ENCODE measurements around the gene TGOLN2. TPM values are rescaled to one million over a fixed set of nuclear protein-coding genes. Genes with fewer than 3 reads are reported as not detected.
A peak's percentile ranks its signal among the peaks of the same experiment; 100 is the strongest.

The TGOLN2 gene
- total RNA-seq, 1 donor = 129 TPM

- H3K4me1 ChIP-seq (ENCODE audit: insufficient read depth, low read length) = peaks cover 32% of the 10 kb centered on the region
- no peaks in the 10 kb centered on the region for H4K20me1 ChIP-seq (ENCODE audit: insufficient read depth, low read length)
- H3K9me3 ChIP-seq (ENCODE audit: low read depth, low read length) = no peaks in the 10 kb centered on the region
- DNase-seq (ENCODE audit: insufficient read length, low spot score, missing footprints) = peak; percentile 1
- peak overlapping the region; percentile 15 for H3K27ac ChIP-seq (ENCODE audit: low read depth, low read length)
- H3K36me3 ChIP-seq (ENCODE audit: insufficient read depth, low read length) = no peaks in the 10 kb centered on the region
- peak overlapping the region; percentile 67 for H3K4me2 ChIP-seq (ENCODE audit: insufficient read depth, low read length)
- no peak for TF ChIP-seq CTCF (IDR thresholded peaks at IDR 0.05; ENCODE audit: extremely low read depth, low read depth, low read length)
- H3K27me3 ChIP-seq (ENCODE audit: insufficient read depth, low read length) = no peaks in the 10 kb centered on the region
- H3K79me2 ChIP-seq (ENCODE audit: insufficient read depth, low read length) = peaks cover 7% of the 10 kb centered on the region
- H2AFZ ChIP-seq (ENCODE audit: low read length) = no peak overlapping the region
- H3K4me3 ChIP-seq (ENCODE audit: insufficient read depth, low read length) = peak overlapping the region; percentile 52
These were observed 51.7 kb downstream of the TGOLN2 start for GRCh38 chr2:85275984-85276540.

GRCh38 chr2:85273738-85274731, 53.8 kb downstream of the TGOLN2 start:
- DNase-seq (ENCODE audit: insufficient read length, low spot score, missing footprints) = peak; percentile 42
- H3K27ac ChIP-seq (ENCODE audit: low read depth, low read length) = no peak overlapping the region
- H3K4me2 ChIP-seq (ENCODE audit: insufficient read depth, low read length) = no peak overlapping the region

GRCh38 chr2:85272357-85272756, 55.4 kb downstream of the TGOLN2 start:
- peaks cover 2% of the 10 kb centered on the region for H3K79me2 ChIP-seq (ENCODE audit: insufficient read depth, low read length)
- H3K4me1 ChIP-seq (ENCODE audit: insufficient read depth, low read length) = peaks cover 14% of the 10 kb centered on the region
- H3K4me2 ChIP-seq (ENCODE audit: insufficient read depth, low read length) = no peak overlapping the region
- no peaks in the 10 kb centered on the region for H3K36me3 ChIP-seq (ENCODE audit: insufficient read depth, low read length)
- no peaks in the 10 kb centered on the region for H3K9me3 ChIP-seq (ENCODE audit: low read depth, low read length)
- H3K27ac ChIP-seq (ENCODE audit: low read depth, low read length) = no peak overlapping the region
- no peak overlapping the region for H3K4me3 ChIP-seq (ENCODE audit: insufficient read depth, low read length)
- H3K27me3 ChIP-seq (ENCODE audit: insufficient read depth, low read length) = no peaks in the 10 kb centered on the region
- no peak for DNase-seq (ENCODE audit: insufficient read length, low spot score, missing footprints)
- no peak overlapping the region for H2AFZ ChIP-seq (ENCODE audit: low read length)
- TF ChIP-seq CTCF (IDR thresholded peaks at IDR 0.05; ENCODE audit: extremely low read depth, low read depth, low read length) = no peak
- H4K20me1 ChIP-seq (ENCODE audit: insufficient read depth, low read length) = no peaks in the 10 kb centered on the region

More at GRCh38 chr2:85273738-85274731, 53.8 kb downstream of the TGOLN2 start:
- peaks cover 30% of the 10 kb centered on the region for H3K4me1 ChIP-seq (ENCODE audit: insufficient read depth, low read length)
- H3K4me3 ChIP-seq (ENCODE audit: insufficient read depth, low read length) = no peak overlapping the region
- H2AFZ ChIP-seq (ENCODE audit: low read length) = no peak overlapping the region
- no peaks in the 10 kb centered on the region for H3K36me3 ChIP-seq (ENCODE audit: insufficient read depth, low read length)
- no peak for TF ChIP-seq CTCF (IDR thresholded peaks at IDR 0.05; ENCODE audit: extremely low read depth, low read depth, low read length)
- H4K20me1 ChIP-seq (ENCODE audit: insufficient read depth, low read length) = no peaks in the 10 kb centered on the region
- H3K27me3 ChIP-seq (ENCODE audit: insufficient read depth, low read length) = no peaks in the 10 kb centered on the region
- no peaks in the 10 kb centered on the region for H3K9me3 ChIP-seq (ENCODE audit: low read depth, low read length)
- H3K79me2 ChIP-seq (ENCODE audit: insufficient read depth, low read length) = peaks cover 2% of the 10 kb centered on the region

- no peak for TF ChIP-seq CTCF (IDR thresholded peaks at IDR 0.05; ENCODE audit: extremely low read depth, low read depth, low read length)
- DNase-seq (ENCODE audit: insufficient read length, low spot score, missing footprints) = peak; percentile 62
- Histone ChIP-seq H3K27me3 (ENCODE audit: insufficient read depth, low read length) (no peaks in the 10 kb centered on the region), H3K4me2 (ENCODE audit: insufficient read depth, low read length) (no peak overlapping the region), H3K9me3 (ENCODE audit: low read depth, low read length) (no peaks in the 10 kb centered on the region), H2AFZ (ENCODE audit: low read length) (no peak overlapping the region), H3K27ac (ENCODE audit: low read depth, low read length) (no peak overlapping the region), H3K4me3 (ENCODE audit: insufficient read depth, low read length) (no peak overlapping the region), H4K20me1 (ENCODE audit: insufficient read depth, low read length) (no peaks in the 10 kb centered on the region), H3K79me2 (ENCODE audit: insufficient read depth, low read length) (no peaks in the 10 kb centered on the region), H3K4me1 (ENCODE audit: insufficient read depth, low read length) (peaks cover 15% of the 10 kb centered on the region), H3K36me3 (ENCODE audit: insufficient read depth, low read length) (no peaks in the 10 kb centered on the region)
These were observed 57.8 kb downstream of the TGOLN2 start for GRCh38 chr2:85269959-85270358.

Measured in osteoblast (primary cell).